H9 (cell line): Measurements from ENCODE around the gene FAM162A. TPM values are rescaled to one million over a fixed set of nuclear protein-coding genes. Genes with fewer than 3 reads are reported as not detected.

Experiments used
- DNase-seq: peaks from one replicate; pipeline ENCODE4 v3.0.0-alpha.2; 2017
- H2AFZ ChIP-seq: one replicate; pipeline ENCODE4 v1.6.1; 2013; ENCODE audit warnings: mild to moderate bottlenecking, low read length, control low read depth, moderate library complexity
- H2AK5ac ChIP-seq: 2 replicates; pipeline ENCODE4 v1.6.1; 2013; ENCODE audit warnings: low read length, control low read depth, mixed read lengths; ENCODE audit not compliant: insufficient read length
- H2BK120ac ChIP-seq: one replicate; pipeline ENCODE4 v1.6.1; 2013; ENCODE audit warnings: low read depth, mild to moderate bottlenecking, low read length, control low read depth, inconsistent platforms; ENCODE audit not compliant: poor library complexity, severe bottlenecking
- H2BK12ac ChIP-seq: 2 replicates; pipeline ENCODE4 v1.6.1; 2013; ENCODE audit warnings: low read length, control low read depth, mixed read lengths, low read depth; ENCODE audit not compliant: insufficient read length
- H2BK15ac ChIP-seq: 2 replicates; pipeline ENCODE4 v1.6.1; 2013; ENCODE audit warnings: low read depth, low read length, control low read depth
- H2BK20ac ChIP-seq: one replicate; pipeline ENCODE4 v1.6.1; 2013; ENCODE audit warnings: low read depth, mild to moderate bottlenecking, low read length, control low read depth, inconsistent platforms; ENCODE audit not compliant: poor library complexity, severe bottlenecking
- H2BK5ac ChIP-seq: 2 replicates; pipeline ENCODE4 v1.6.1; 2013; ENCODE audit warnings: low read length, control low read depth, mixed read lengths; ENCODE audit not compliant: insufficient read length
- H3K14ac ChIP-seq: 2 replicates; pipeline ENCODE4 v1.6.1; 2013; ENCODE audit warnings: low read length, control low read depth; ENCODE audit not compliant: insufficient read depth
- H3K18ac ChIP-seq: 2 replicates; pipeline ENCODE4 v1.6.1; 2013; ENCODE audit warnings: low read depth, mild to moderate bottlenecking, mixed read lengths, low read length, control low read depth; ENCODE audit not compliant: insufficient read length
- H3K23ac ChIP-seq: 2 replicates; pipeline ENCODE4 v1.6.1; 2013; ENCODE audit warnings: low read length, control low read depth, mixed read lengths, low read depth; ENCODE audit not compliant: insufficient read length
- H3K23me2 ChIP-seq: 2 replicates; pipeline ENCODE4 v1.6.1; 2013; ENCODE audit warnings: low read depth, mild to moderate bottlenecking, mixed read lengths, low read length, control low read depth; ENCODE audit not compliant: insufficient read length, poor library complexity, severe bottlenecking
- H3K27ac ChIP-seq: 2 replicates; pipeline ENCODE4 v1.5.1; 2013; ENCODE audit warnings: low read length, control low read depth, mixed read lengths, low read depth; ENCODE audit not compliant: insufficient read length
- H3K27me3 ChIP-seq: 2 replicates; pipeline ENCODE4 v1.6.1; 2013; ENCODE audit warnings: low read length, control low read depth, inconsistent platforms; ENCODE audit not compliant: insufficient read depth
- H3K4ac ChIP-seq: 2 replicates; pipeline ENCODE4 v1.6.1; 2013; ENCODE audit warnings: low read depth, mild to moderate bottlenecking, control low read depth, inconsistent platforms, low read length, moderate library complexity
- H3K4me1 ChIP-seq: 2 replicates; pipeline ENCODE4 v1.6.1; 2013; ENCODE audit warnings: low read length, control low read depth, inconsistent platforms; ENCODE audit not compliant: insufficient read depth
- H3K4me2 ChIP-seq: 2 replicates; pipeline ENCODE4 v1.6.1; 2013; ENCODE audit warnings: low read length, control low read depth, mixed read lengths; ENCODE audit not compliant: insufficient read length, insufficient read depth
- H3K56ac ChIP-seq: 2 replicates; pipeline ENCODE4 v1.6.1; 2013; ENCODE audit warnings: low read depth, mild to moderate bottlenecking, mixed read lengths, low read length, control low read depth; ENCODE audit not compliant: insufficient read length
- H3K79me1 ChIP-seq: 2 replicates; pipeline ENCODE4 v1.6.1; 2013; ENCODE audit warnings: low read depth, mild to moderate bottlenecking, moderate library complexity, low read length, control low read depth, inconsistent platforms; ENCODE audit not compliant: insufficient read depth, poor library complexity, severe bottlenecking
- H3K79me2 ChIP-seq: 2 replicates; pipeline ENCODE4 v1.6.1; 2013; ENCODE audit warnings: low read length, control low read depth, inconsistent platforms; ENCODE audit not compliant: insufficient read depth
- H3K9ac ChIP-seq: 2 replicates; pipeline ENCODE4 v1.6.1; 2013; ENCODE audit warnings: low read length, control low read depth, mixed read lengths; ENCODE audit not compliant: insufficient read length; ENCODE audit errors: extremely low read depth
- H3K9me3 ChIP-seq: one replicate; pipeline ENCODE4 v1.6.1; 2013; ENCODE audit warnings: low read depth, low read length, inconsistent platforms; ENCODE audit not compliant: control insufficient read depth
- H3T11ph ChIP-seq: one replicate; pipeline ENCODE4 v1.6.1; 2013; ENCODE audit warnings: mild to moderate bottlenecking, low read length, control low read depth, inconsistent platforms
- H4K20me1 ChIP-seq: one replicate; pipeline ENCODE4 v1.6.1; 2013; ENCODE audit not compliant: control insufficient read depth, insufficient read length, insufficient read depth
- H4K5ac ChIP-seq: 2 replicates; pipeline ENCODE4 v1.6.1; 2013; ENCODE audit warnings: low read depth, mild to moderate bottlenecking, mixed read lengths, low read length, control low read depth; ENCODE audit not compliant: insufficient read length
- H4K8ac ChIP-seq: replicated peaks from 2 replicates; pipeline ENCODE4 v1.6.1; 2013; ENCODE audit warnings: low read length, control low read depth, mixed read lengths, low read depth; ENCODE audit not compliant: insufficient read length
- H4K91ac ChIP-seq: 2 replicates; pipeline ENCODE4 v1.6.1; 2013; ENCODE audit warnings: low read depth, mild to moderate bottlenecking, moderate library complexity, mixed read lengths, low read length, control low read depth; ENCODE audit not compliant: insufficient read length
- H3K27ac Mint-ChIP-seq, 3 experiments: 2 replicates in 2 of 3; 3 replicates in 1 of 3; pipeline ENCODE4 v1.8.0; 2020 to 2021; ENCODE audit warnings: mixed read lengths in 3 of 3, mild to moderate bottlenecking in 1 of 3, moderate library complexity in 1 of 3
- H3K27me3 Mint-ChIP-seq: 2 replicates; pipeline ENCODE4 v1.8.0; 2021; ENCODE audit warnings: low read depth, mild to moderate bottlenecking, moderate library complexity, mixed read lengths
- H3K36me3 Mint-ChIP-seq, 3 experiments: 2 replicates in 2 of 3; 3 replicates in 1 of 3; pipeline ENCODE4 v1.8.0; 2020 to 2021; ENCODE audit warnings: low read depth in 3 of 3, mixed read lengths in 3 of 3; ENCODE audit not compliant: insufficient read depth in 1 of 3
- H3K4me1 Mint-ChIP-seq, 2 experiments: 2 replicates each; pipeline ENCODE4 v1.8.0; 2020; ENCODE audit warnings: mixed read lengths in 2 of 2
- H3K4me3 Mint-ChIP-seq, 2 experiments: 2 replicates in 1 of 2; 3 replicates in 1 of 2; pipeline ENCODE4 v1.8.0; 2020 to 2021; ENCODE audit warnings: mild to moderate bottlenecking in 2 of 2, mixed read lengths in 2 of 2, moderate library complexity in 1 of 2
- H3K9me3 Mint-ChIP-seq, 2 experiments: 2 replicates in 1 of 2; 3 replicates in 1 of 2; pipeline ENCODE4 v1.8.0; 2020; ENCODE audit warnings: mild to moderate bottlenecking in 2 of 2, mixed read lengths in 2 of 2, moderate library complexity in 1 of 2
- CTCF ChIP-seq: fragments of 200-600 bp; sonication (generic); conservative IDR thresholded peaks from 3 replicates; pipeline ENCODE4 v1.8.0; 2021; ENCODE audit warnings: antibody characterized with exemption, mild to moderate bottlenecking
- total RNA-seq: library from RNA; stranded (reverse); gene quantifications from 2 replicates; pipeline ENCODE4 v1.2.1, GENCODE V29; 2021

FAM162A gene
- total RNA-seq, 1 experiment from 2014 or later: 78.5 TPM

- H3K4me1 Mint-ChIP-seq: peaks cover 12 to 18% of the 10 kb centered on the region in 2 experiments
- Histone ChIP-seq H2BK15ac (no peak overlapping the region), H3K23ac (no peak overlapping the region), H2BK120ac (no peak overlapping the region), H3K79me1 (no peaks in the 10 kb centered on the region), H2AFZ (no peak overlapping the region), H3K23me2 (peaks cover 3% of the 10 kb centered on the region), H3K4ac (no peak overlapping the region), H3K14ac (no peak overlapping the region), H3K9ac (no peak overlapping the region), H3K18ac (no peak overlapping the region), H2AK5ac (no peak overlapping the region), H4K20me1 (no peaks in the 10 kb centered on the region), H2BK5ac (no peak overlapping the region), H3K56ac (no peak overlapping the region), H2BK12ac (no peak overlapping the region), H3K4me1 (no peaks in the 10 kb centered on the region), H3K9me3 (no peaks in the 10 kb centered on the region), H4K91ac (no peak overlapping the region), H2BK20ac (no peak overlapping the region), H3T11ph (no peak overlapping the region), H4K5ac (no peak overlapping the region), H3K4me2 (no peak overlapping the region), H3K27ac (no peak overlapping the region), H3K27me3 (no peaks in the 10 kb centered on the region), H4K8ac (no peak overlapping the region), H3K79me2 (no peaks in the 10 kb centered on the region; the same call in 1 of the 2 replicates)
- H3K27ac Mint-ChIP-seq: no peak overlapping the region
- DNase-seq: no peak
- no peak overlapping the region for H3K4me3 Mint-ChIP-seq
- peaks cover 0 to 18% (median 12%) of the 10 kb centered on the region in 3 experiments; a peak in 5 of 7 replicates for H3K36me3 Mint-ChIP-seq
- TF ChIP-seq CTCF: no peak
- H3K9me3 Mint-ChIP-seq: no peaks in the 10 kb centered on the region
- H3K27me3 Mint-ChIP-seq: no peaks in the 10 kb centered on the region
Observed at GRCh38 chr3:122389197-122389596, 5.2 kb downstream of the FAM162A start.
